ENCODE results near the gene NTNG2. TPM values are rescaled to one million over a fixed set of nuclear protein-coding genes. Genes with fewer than 3 reads are reported as not detected.

Gene NTNG2
- total RNA-seq, 1 donor from 2014 or later: 43.7 TPM

- Mint-ChIP-seq H3K27me3 (ENCODE audit: unreplicated experiment) (peaks cover 4% of the 10 kb centered on the region), H3K9me3 (ENCODE audit: unreplicated experiment) (peaks cover 7% of the 10 kb centered on the region), H3K36me3 (ENCODE audit: unreplicated experiment) (no peaks in the 10 kb centered on the region), H3K4me1 (ENCODE audit: low read depth, unreplicated experiment) (peaks cover 19% of the 10 kb centered on the region), H3K4me3 (ENCODE audit: unreplicated experiment) (no peak overlapping the region), H3K27ac (ENCODE audit: unreplicated experiment) (no peak overlapping the region)
- no peak for TF ChIP-seq CTCF (IDR thresholded peaks at IDR 0.05; ENCODE audit: partially characterized antibody, unreplicated experiment)
- DNase-seq: no peak
Observed at GRCh38 chr9:132151118-132151517, 10.7 kb upstream of the NTNG2 start.

GRCh38 chr9:132152231-132152630, 9.6 kb upstream of the NTNG2 start:
- Mint-ChIP-seq H3K4me1 (ENCODE audit: low read depth, unreplicated experiment) (peaks cover 19% of the 10 kb centered on the region), H3K27ac (ENCODE audit: unreplicated experiment) (no peak overlapping the region), H3K27me3 (ENCODE audit: unreplicated experiment) (peaks cover 4% of the 10 kb centered on the region), H3K36me3 (ENCODE audit: unreplicated experiment) (no peaks in the 10 kb centered on the region), H3K4me3 (ENCODE audit: unreplicated experiment) (no peak overlapping the region), H3K9me3 (ENCODE audit: unreplicated experiment) (peaks cover 7% of the 10 kb centered on the region)
- no peak for TF ChIP-seq CTCF (IDR thresholded peaks at IDR 0.05; ENCODE audit: partially characterized antibody, unreplicated experiment)
- no peak for DNase-seq

- Mint-ChIP-seq H3K27ac (ENCODE audit: unreplicated experiment) (peak overlapping the region; percentile 4), H3K27me3 (ENCODE audit: unreplicated experiment) (peaks cover 7% of the 10 kb centered on the region), H3K36me3 (ENCODE audit: unreplicated experiment) (no peaks in the 10 kb centered on the region), H3K4me3 (ENCODE audit: unreplicated experiment) (no peak overlapping the region), H3K9me3 (ENCODE audit: unreplicated experiment) (peaks cover 7% of the 10 kb centered on the region), H3K4me1 (ENCODE audit: low read depth, unreplicated experiment) (peaks cover 34% of the 10 kb centered on the region)
- no peak for TF ChIP-seq CTCF (IDR thresholded peaks at IDR 0.05; ENCODE audit: partially characterized antibody, unreplicated experiment)
- DNase-seq: no peak
Observed at GRCh38 chr9:132154863-132155567, 6.8 kb upstream of the NTNG2 start.

GRCh38 chr9:132155568-132155895, 6.3 kb upstream of the NTNG2 start:
- TF ChIP-seq CTCF (IDR thresholded peaks at IDR 0.05; ENCODE audit: partially characterized antibody, unreplicated experiment): no peak
- H3K27ac Mint-ChIP-seq (ENCODE audit: unreplicated experiment): no peak overlapping the region
- H3K4me1 Mint-ChIP-seq (ENCODE audit: low read depth, unreplicated experiment): peaks cover 35% of the 10 kb centered on the region
- H3K4me3 Mint-ChIP-seq (ENCODE audit: unreplicated experiment): no peak overlapping the region
- no peak for DNase-seq
- peaks cover 7% of the 10 kb centered on the region for H3K27me3 Mint-ChIP-seq (ENCODE audit: unreplicated experiment)
- peaks cover 7% of the 10 kb centered on the region for H3K9me3 Mint-ChIP-seq (ENCODE audit: unreplicated experiment)
- H3K36me3 Mint-ChIP-seq (ENCODE audit: unreplicated experiment): no peaks in the 10 kb centered on the region

GRCh38 chr9:132156262-132156661, 5.6 kb upstream of the NTNG2 start:
- H3K4me1 Mint-ChIP-seq (ENCODE audit: low read depth, unreplicated experiment): peaks cover 37% of the 10 kb centered on the region
- H3K9me3 Mint-ChIP-seq (ENCODE audit: unreplicated experiment): peaks cover 7% of the 10 kb centered on the region
- no peak for DNase-seq
- H3K4me3 Mint-ChIP-seq (ENCODE audit: unreplicated experiment): no peak overlapping the region
- H3K36me3 Mint-ChIP-seq (ENCODE audit: unreplicated experiment): no peaks in the 10 kb centered on the region
- peaks cover 6% of the 10 kb centered on the region for H3K27me3 Mint-ChIP-seq (ENCODE audit: unreplicated experiment)
- no peak for TF ChIP-seq CTCF (IDR thresholded peaks at IDR 0.05; ENCODE audit: partially characterized antibody, unreplicated experiment)
- H3K27ac Mint-ChIP-seq (ENCODE audit: unreplicated experiment): no peak overlapping the region

All from glutamatergic neuron (in vitro differentiated cells).